A673 (cell line): ENCODE data around the gene NEK5. TPM values are rescaled to one million over a fixed set of nuclear protein-coding genes. Genes with fewer than 3 reads are reported as not detected.

Experiments used
- BruUV-seq: library from RNA; stranded (reverse); fragments of 400-500 nt; replicated peaks from 2 replicates; lab custom pipeline; 2021; lab: Mats Ljungman, UMichigan
- CTCF ChIA-PET: fragments of 300-600 bp; sonication (Branson Sonifier 250); formaldehyde crosslinking; loops from one replicate; lab custom pipeline; 2022; ENCODE audit warnings: antibody characterized with exemption; lab: Charles Lee
- POLR2A ChIA-PET: fragments of 300-600 bp; sonication (Branson Sonifier 250); formaldehyde crosslinking; loops from one replicate; lab custom pipeline; 2022; ENCODE audit warnings: antibody characterized with exemption; ENCODE audit not compliant: low non-redundant PET; lab: Charles Lee
- DNase-seq: peaks from one replicate; pipeline ENCODE4 v3.0.0-alpha.2; 2015; ENCODE audit warnings: low spot score
- H3K27ac ChIP-seq: fragments of 200-600 bp; sonication (generic); 2 replicates; pipeline ENCODE4 v1.5.1; 2016; ENCODE audit warnings: mixed run types, low read depth, mild to moderate bottlenecking, mixed read lengths, antibody characterized with exemption, low read length; ENCODE audit not compliant: poor library complexity, severe bottlenecking
- H3K27me3 ChIP-seq: fragments of 200-600 bp; sonication (generic); replicated peaks from 2 replicates; pipeline ENCODE4 v1.6.1; 2017; ENCODE audit warnings: mixed run types, low read depth, mild to moderate bottlenecking, mixed read lengths, antibody characterized with exemption, low read length; ENCODE audit not compliant: insufficient read depth, poor library complexity
- H3K36me3 ChIP-seq: fragments of 200-600 bp; sonication (generic); 2 replicates; pipeline ENCODE4 v1.6.1; 2016; ENCODE audit warnings: mixed run types, mild to moderate bottlenecking, mixed read lengths, antibody characterized with exemption, low read length; ENCODE audit not compliant: insufficient read depth, poor library complexity, severe bottlenecking
- H3K4me1 ChIP-seq: fragments of 200-600 bp; sonication (generic); 2 replicates; pipeline ENCODE4 v1.6.1; 2017; ENCODE audit warnings: mixed run types, mild to moderate bottlenecking, mixed read lengths, antibody characterized with exemption, low read length; ENCODE audit not compliant: insufficient read depth, poor library complexity, severe bottlenecking
- H3K4me3 ChIP-seq: fragments of 200-600 bp; sonication (generic); 2 replicates; pipeline ENCODE4 v1.5.1; 2016; ENCODE audit warnings: low read depth, mixed run types, mild to moderate bottlenecking, mixed read lengths, low read length; ENCODE audit not compliant: poor library complexity, severe bottlenecking
- H3K9me3 ChIP-seq: fragments of 200-600 bp; sonication (generic); 2 replicates; pipeline ENCODE4 v1.6.1; 2016; ENCODE audit warnings: mixed run types, low read depth, mild to moderate bottlenecking, mixed read lengths, antibody characterized with exemption, low read length; ENCODE audit not compliant: poor library complexity, severe bottlenecking
- EZH2 ChIP-seq: fragments of 200-600 bp; sonication (generic); IDR thresholded peaks from 2 replicates; pipeline ENCODE4 v1.6.1; 2017; ENCODE audit warnings: borderline replicate concordance, low read depth, mild to moderate bottlenecking, mixed read lengths, antibody characterized with exemption, low read length; ENCODE audit not compliant: poor library complexity, severe bottlenecking
- intact Hi-C: fragments of 100-400 bp; cut with micrococcal nuclease; formaldehyde crosslinking; loops from one replicate; pipeline ENCODE4 v1.10.0; 2022; ENCODE audit not compliant: unreplicated experiment
- total RNA-seq: library from RNA; stranded (reverse); gene quantifications from 2 replicates; pipeline ENCODE4 v1.2.3, GENCODE V29; 2021
- TF ChIP-seq, protein P1 (sequence below): fragments of 300-800, 200-600 bp; sonication (generic); conservative IDR thresholded peaks from 2 replicates; pipeline ENCODE4 v1.5.1; 2017; ENCODE audit warnings: low read depth, mild to moderate bottlenecking, antibody characterized with exemption, low read length, moderate library complexity, mixed read lengths

NEK5 gene
- total RNA-seq, 1 experiment from 2014 or later = not detected

DNA sequence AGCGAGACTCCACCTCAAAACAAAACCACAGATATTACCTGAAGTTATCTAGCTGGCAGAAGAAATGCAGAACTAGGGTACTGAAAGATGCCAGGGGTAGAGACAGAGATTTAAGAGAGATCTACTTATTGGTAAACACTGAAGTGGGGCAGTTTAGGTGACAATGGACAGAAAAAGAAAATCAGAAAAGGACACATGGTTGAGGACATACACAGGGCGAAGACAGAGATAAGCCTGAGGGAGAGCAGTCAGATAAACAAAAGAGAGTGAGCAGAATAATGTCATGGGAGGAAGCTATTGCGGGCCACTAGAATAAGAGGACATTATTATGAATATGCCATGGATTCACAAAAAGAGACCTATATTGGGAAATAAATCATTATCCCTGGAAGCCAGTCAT is 3.3 kb downstream of the NEK5 start:
- Histone ChIP-seq H3K36me3 (no peaks in the 10 kb centered on the region), H3K9me3 (no peaks in the 10 kb centered on the region), H3K27ac (no peak overlapping the region), H3K27me3 (no peaks in the 10 kb centered on the region), H3K4me1 (peaks cover 3% of the 10 kb centered on the region), H3K4me3 (no peak overlapping the region)
- no peak for DNase-seq
- ChIA-PET POLR2A (no interaction called here), CTCF (no interaction called here)
- BruUV-seq = no TSS peak
- TF ChIP-seq EZH2 = no peak
- TF ChIP-seq, protein P1, sequence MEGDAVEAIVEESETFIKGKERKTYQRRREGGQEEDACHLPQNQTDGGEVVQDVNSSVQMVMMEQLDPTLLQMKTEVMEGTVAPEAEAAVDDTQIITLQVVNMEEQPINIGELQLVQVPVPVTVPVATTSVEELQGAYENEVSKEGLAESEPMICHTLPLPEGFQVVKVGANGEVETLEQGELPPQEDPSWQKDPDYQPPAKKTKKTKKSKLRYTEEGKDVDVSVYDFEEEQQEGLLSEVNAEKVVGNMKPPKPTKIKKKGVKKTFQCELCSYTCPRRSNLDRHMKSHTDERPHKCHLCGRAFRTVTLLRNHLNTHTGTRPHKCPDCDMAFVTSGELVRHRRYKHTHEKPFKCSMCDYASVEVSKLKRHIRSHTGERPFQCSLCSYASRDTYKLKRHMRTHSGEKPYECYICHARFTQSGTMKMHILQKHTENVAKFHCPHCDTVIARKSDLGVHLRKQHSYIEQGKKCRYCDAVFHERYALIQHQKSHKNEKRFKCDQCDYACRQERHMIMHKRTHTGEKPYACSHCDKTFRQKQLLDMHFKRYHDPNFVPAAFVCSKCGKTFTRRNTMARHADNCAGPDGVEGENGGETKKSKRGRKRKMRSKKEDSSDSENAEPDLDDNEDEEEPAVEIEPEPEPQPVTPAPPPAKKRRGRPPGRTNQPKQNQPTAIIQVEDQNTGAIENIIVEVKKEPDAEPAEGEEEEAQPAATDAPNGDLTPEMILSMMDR = no peak
- intact Hi-C loops = loop anchor here (5.0 to 10.0 kb wide), 2 partner anchors 308 to 981 kb away; no protein-coding TSS in a partner anchor

DNA sequence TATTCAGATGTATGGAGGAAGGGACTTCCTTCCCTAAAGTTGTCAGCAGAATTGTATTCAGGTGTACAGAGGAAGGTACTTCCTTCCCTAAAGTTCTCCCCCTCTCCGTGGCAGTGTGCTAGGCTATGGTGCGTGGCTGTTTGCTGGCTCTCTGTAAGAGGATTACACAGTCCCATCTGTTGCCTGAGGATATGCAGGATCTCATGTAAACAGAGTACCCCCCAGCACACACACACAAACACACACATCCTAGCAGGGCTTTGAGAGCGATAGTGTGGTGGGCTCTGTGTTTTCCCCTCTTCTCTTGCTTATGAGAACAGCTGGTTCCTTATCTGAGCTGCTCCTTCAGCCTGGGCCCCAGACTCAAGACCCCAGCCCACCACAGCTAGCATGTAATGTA is 10.3 kb downstream of the NEK5 start:
- no peaks in the 10 kb centered on the region for H3K27me3 ChIP-seq
- DNase-seq = no peak
- no peaks in the 10 kb centered on the region for H3K36me3 ChIP-seq
- POLR2A ChIA-PET = no interaction called here
- no peaks in the 10 kb centered on the region for H3K4me1 ChIP-seq
- H3K4me3 ChIP-seq = no peak overlapping the region
- H3K27ac ChIP-seq = no peak overlapping the region
- CTCF ChIA-PET = no interaction called here
- no peaks in the 10 kb centered on the region for H3K9me3 ChIP-seq
- no peak for TF ChIP-seq EZH2
- TF ChIP-seq, protein P1 = no peak
- BruUV-seq = no TSS peak
- intact Hi-C loops = no loop called here

DNA sequence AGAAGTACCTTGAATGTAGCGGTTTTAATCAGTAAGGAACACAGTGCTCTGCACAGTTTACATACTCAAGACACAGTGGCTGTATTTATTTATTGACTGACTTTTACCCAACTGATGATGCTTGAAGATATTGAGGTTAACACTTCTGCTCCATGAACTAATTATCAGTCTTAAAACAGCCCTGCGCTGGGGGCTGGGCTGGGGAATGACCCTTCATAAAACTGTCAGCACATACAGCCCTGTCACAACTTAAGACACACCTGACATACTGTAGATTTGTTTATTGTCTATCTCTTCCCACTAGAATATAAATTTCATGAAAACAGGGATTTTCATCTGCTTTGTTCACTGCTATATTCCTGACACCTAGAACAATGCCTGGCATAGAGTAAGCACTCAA is 10.8 kb downstream of the NEK5 start:
- H3K4me1 ChIP-seq = no peaks in the 10 kb centered on the region
- no peak for DNase-seq
- H3K27ac ChIP-seq = no peak overlapping the region
- no peak for TF ChIP-seq EZH2
- TF ChIP-seq, protein P1 = no peak
- no TSS peak for BruUV-seq
- H3K27me3 ChIP-seq = no peaks in the 10 kb centered on the region
- no peaks in the 10 kb centered on the region for H3K9me3 ChIP-seq
- ChIA-PET CTCF (no interaction called here), POLR2A (no interaction called here)
- H3K36me3 ChIP-seq = no peaks in the 10 kb centered on the region
- no peak overlapping the region for H3K4me3 ChIP-seq
- intact Hi-C loops = no loop called here
